ENCODE data around the gene SMIM44.
"Not testable (repeated sequence)": the region's sequence is repeated elsewhere in the genome, so short reads cannot be mapped to it uniquely, and the experiment has no call there.

Gene SMIM44

DNA sequence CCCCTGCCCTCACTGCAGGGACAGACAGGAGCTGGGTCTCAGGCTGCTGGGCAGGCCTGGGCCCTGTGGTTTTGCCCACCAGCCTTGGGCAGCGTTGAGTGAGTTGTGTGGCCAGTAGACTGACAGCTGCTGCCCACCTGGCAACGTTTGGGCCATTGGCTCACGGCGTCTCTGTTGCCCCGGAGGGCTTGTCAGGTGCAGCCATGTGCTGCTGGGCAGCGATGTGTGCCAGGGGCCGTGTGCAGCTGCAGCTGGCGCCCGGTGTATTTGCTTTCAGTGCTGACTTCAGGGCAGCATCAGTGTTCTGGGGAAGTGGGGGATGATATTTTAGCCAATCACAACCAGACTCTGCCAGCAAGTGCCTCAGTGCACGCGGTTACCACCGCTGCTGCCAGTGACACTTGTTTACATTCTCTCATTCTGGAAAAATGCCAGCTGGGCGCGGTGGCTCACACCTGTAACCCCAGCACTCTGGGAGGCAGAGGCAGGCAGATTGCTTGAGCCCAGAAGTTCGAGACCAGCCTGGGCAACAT lies 33.5 kb upstream of the SMIM44 start:
- peaks cover 15% of the 10 kb centered on the region for H3K4me1 ChIP-seq (ENCODE audit: control insufficient read depth, insufficient read depth, low read length)
- no peaks in the 10 kb centered on the region for H3K9me3 ChIP-seq (ENCODE audit: control insufficient read depth, insufficient read depth, low read length)
- no peaks in the 10 kb centered on the region for H3K27me3 ChIP-seq (ENCODE audit: control insufficient read depth, insufficient read depth, low read length)
- peaks cover 10% of the 10 kb centered on the region; the same call in 1 of the 2 replicates for H3K36me3 ChIP-seq (ENCODE audit: control insufficient read depth, insufficient read depth, low read length)
- H3K9ac ChIP-seq (ENCODE audit: low read depth, low read length): no peak overlapping the region
- no peak overlapping the region for H3K4me3 ChIP-seq (ENCODE audit: low read depth, low read length)
- no peak overlapping the region for H3K27ac ChIP-seq (ENCODE audit: low read depth, low read length)

DNA sequence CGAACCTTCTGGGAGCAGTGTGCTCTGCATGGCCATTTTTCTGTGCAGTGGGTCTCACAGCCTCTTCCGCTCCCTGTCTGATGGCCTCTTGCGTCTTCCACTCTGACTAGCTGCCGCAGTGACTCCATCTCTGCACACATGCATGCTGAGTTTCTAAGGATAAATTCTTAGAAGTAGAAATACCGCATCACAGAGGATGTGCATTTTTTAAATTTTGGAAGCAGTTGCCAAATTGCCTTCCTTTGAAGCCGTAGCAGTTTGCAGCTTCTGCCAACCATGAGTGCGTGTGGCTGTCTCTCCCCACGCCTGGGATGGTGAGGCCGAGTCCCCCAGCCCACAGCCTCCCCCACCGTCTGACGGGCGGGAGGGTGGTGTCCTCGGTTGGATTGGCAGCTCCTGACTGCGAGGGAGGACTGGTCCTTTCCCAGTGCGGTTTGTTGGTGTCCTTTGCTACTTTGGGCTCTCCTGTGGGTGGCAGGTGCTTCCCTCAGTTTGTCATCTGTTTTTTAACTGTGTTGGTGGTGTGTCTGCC lies 32.7 kb upstream of the SMIM44 start:
- Histone ChIP-seq H3K4me1 (ENCODE audit: control insufficient read depth, insufficient read depth, low read length) (peaks cover 15% of the 10 kb centered on the region), H3K9me3 (ENCODE audit: control insufficient read depth, insufficient read depth, low read length) (no peaks in the 10 kb centered on the region), H3K9ac (ENCODE audit: low read depth, low read length) (no peak overlapping the region), H3K4me3 (ENCODE audit: low read depth, low read length) (no peak overlapping the region), H3K27me3 (ENCODE audit: control insufficient read depth, insufficient read depth, low read length) (no peaks in the 10 kb centered on the region), H3K36me3 (ENCODE audit: control insufficient read depth, insufficient read depth, low read length) (0 out of 2 replicates have a peak, but pooled peaks cover 7% of the 10 kb centered on the region), H3K27ac (ENCODE audit: low read depth, low read length) (no peak overlapping the region)

DNA sequence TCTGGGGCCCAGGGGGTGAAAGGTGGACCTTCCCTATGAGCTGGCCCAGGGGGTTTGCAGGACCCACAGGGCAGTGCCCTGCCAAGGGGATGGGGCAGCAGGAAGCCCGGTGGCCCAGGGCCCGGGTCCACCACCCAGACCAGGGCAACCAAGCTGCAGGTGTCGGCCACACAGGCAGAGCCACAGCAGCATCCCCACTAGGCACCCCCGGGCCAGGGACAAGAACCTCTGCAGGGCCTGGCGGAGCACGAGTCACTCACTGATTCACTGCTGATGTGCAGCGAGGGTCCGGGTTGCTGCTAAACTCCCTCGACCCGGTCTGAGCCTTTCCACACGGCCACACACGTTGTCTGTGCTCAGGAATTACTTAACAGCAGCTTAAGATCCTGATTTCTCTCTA lies 31.7 kb upstream of the SMIM44 start:
- H3K9me3 ChIP-seq (ENCODE audit: control insufficient read depth, insufficient read depth, low read length): no peaks in the 10 kb centered on the region
- no peak overlapping the region for H3K4me3 ChIP-seq (ENCODE audit: low read depth, low read length)
- no peak overlapping the region for H3K9ac ChIP-seq (ENCODE audit: low read depth, low read length)
- 0 out of 2 replicates have a peak, but pooled peaks cover 7% of the 10 kb centered on the region for H3K36me3 ChIP-seq (ENCODE audit: control insufficient read depth, insufficient read depth, low read length)
- H3K4me1 ChIP-seq (ENCODE audit: control insufficient read depth, insufficient read depth, low read length): peaks cover 15% of the 10 kb centered on the region
- H3K27me3 ChIP-seq (ENCODE audit: control insufficient read depth, insufficient read depth, low read length): no peaks in the 10 kb centered on the region
- no peak overlapping the region for H3K27ac ChIP-seq (ENCODE audit: low read depth, low read length)

GRCh38 chr19:3513229-3514140 lies 30.2 kb upstream of the SMIM44 start:
- Histone ChIP-seq H3K27ac (ENCODE audit: low read depth, low read length) (no peak overlapping the region), H3K27me3 (ENCODE audit: control insufficient read depth, insufficient read depth, low read length) (no peaks in the 10 kb centered on the region), H3K9me3 (ENCODE audit: control insufficient read depth, insufficient read depth, low read length) (no peaks in the 10 kb centered on the region), H3K4me1 (ENCODE audit: control insufficient read depth, insufficient read depth, low read length) (peaks cover 3% of the 10 kb centered on the region), H3K9ac (ENCODE audit: low read depth, low read length) (no peak overlapping the region), H3K36me3 (ENCODE audit: control insufficient read depth, insufficient read depth, low read length) (peaks cover 12% of the 10 kb centered on the region), H3K4me3 (ENCODE audit: low read depth, low read length) (no peak overlapping the region)

DNA sequence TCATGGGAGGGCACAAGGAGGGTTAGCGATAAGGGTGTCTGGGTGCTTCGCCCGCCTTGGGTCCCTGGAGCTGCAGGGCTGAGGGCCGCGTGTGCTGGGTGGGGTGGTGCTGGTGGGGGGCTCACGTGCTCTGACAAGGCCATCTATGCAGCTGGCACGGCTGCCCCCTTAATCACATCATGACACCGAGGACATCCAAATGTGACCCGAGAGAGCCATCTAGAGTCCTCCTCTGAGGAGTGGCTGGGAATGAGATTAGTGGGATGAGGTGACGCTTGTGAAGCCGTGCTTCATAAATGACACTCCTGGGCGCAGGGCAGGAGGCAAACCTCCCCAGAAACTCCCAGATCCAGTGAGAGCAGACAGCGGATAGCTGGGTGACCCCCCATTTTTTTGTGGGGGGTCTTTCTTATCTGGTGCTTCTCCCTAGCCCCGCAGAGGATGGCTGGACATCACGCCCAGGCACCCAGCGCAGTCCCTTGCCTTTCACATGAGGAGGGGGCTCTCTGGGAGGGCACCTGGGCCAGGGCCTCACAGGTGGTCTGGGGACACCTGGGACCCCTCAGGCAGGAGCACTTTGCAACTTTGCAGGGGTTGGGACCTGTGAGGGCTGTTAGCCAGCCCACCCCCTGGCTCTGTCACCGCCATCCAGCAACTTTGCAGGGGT lies 29.5 kb upstream of the SMIM44 start:
- Histone ChIP-seq H3K4me1 (ENCODE audit: control insufficient read depth, insufficient read depth, low read length) (peaks cover under 1% of the 10 kb centered on the region; the same call in 1 of the 2 replicates), H3K27ac (ENCODE audit: low read depth, low read length) (no peak overlapping the region), H3K9me3 (ENCODE audit: control insufficient read depth, insufficient read depth, low read length) (no peaks in the 10 kb centered on the region), H3K36me3 (ENCODE audit: control insufficient read depth, insufficient read depth, low read length) (peaks cover 12% of the 10 kb centered on the region), H3K27me3 (ENCODE audit: control insufficient read depth, insufficient read depth, low read length) (no peaks in the 10 kb centered on the region), H3K4me3 (ENCODE audit: low read depth, low read length) (no peak overlapping the region), H3K9ac (ENCODE audit: low read depth, low read length) (no peak overlapping the region)

DNA sequence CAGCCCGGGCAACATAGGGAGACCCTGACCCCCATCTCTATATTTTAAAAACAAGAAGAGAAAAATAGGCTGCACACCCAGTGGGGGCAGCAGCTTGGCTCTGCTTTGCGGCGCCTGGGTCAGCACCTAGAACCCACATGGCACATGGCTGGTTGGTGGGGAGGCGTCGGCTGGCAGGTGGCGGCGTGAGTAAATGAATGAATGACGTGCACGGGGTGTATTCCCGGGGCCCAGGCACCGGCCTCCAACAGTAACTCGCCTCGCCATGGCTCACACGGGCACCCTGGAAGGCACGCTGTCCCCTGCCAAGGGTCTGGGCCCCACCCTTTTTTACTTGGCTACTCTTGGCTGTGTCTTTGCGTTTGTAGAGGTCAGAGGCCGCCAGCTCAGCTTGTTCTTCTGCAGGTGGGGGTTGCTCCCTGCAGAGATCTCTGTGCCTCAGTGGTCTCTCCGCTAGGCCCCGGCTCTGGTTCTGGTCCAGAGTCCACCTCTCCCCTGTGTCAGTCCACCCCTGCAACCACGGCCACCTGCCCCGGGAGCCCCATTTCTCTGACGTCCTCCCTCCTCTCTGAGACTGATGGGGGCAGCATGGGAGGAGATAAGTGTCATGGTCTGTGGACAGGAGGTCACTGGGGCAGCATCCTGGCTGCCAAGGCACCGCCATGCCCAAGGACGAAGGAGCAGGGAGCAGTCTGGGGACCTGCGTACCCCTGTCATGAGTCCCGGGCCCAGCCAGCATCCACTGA lies 28.4 kb upstream of the SMIM44 start:
- Histone ChIP-seq H3K27ac (ENCODE audit: low read depth, low read length) (no peak overlapping the region), H3K9ac (ENCODE audit: low read depth, low read length) (no peak overlapping the region), H3K27me3 (ENCODE audit: control insufficient read depth, insufficient read depth, low read length) (no peaks in the 10 kb centered on the region), H3K4me1 (ENCODE audit: control insufficient read depth, insufficient read depth, low read length) (peaks cover 2% of the 10 kb centered on the region; the same call in 1 of the 2 replicates), H3K4me3 (ENCODE audit: low read depth, low read length) (no peak overlapping the region), H3K36me3 (ENCODE audit: control insufficient read depth, insufficient read depth, low read length) (peaks cover 12% of the 10 kb centered on the region), H3K9me3 (ENCODE audit: control insufficient read depth, insufficient read depth, low read length) (no peaks in the 10 kb centered on the region)

GRCh38 chr19:3510727-3511126 lies 27.5 kb upstream of the SMIM44 start:
- Histone ChIP-seq H3K27ac (ENCODE audit: low read depth, low read length) (no peak overlapping the region), H3K4me1 (ENCODE audit: control insufficient read depth, insufficient read depth, low read length) (peaks cover 2% of the 10 kb centered on the region; the same call in 1 of the 2 replicates), H3K9me3 (ENCODE audit: control insufficient read depth, insufficient read depth, low read length) (no peaks in the 10 kb centered on the region), H3K9ac (ENCODE audit: low read depth, low read length) (no peak overlapping the region), H3K36me3 (ENCODE audit: control insufficient read depth, insufficient read depth, low read length) (peaks cover 12% of the 10 kb centered on the region), H3K4me3 (ENCODE audit: low read depth, low read length) (no peak overlapping the region), H3K27me3 (ENCODE audit: control insufficient read depth, insufficient read depth, low read length) (no peaks in the 10 kb centered on the region)

GRCh38 chr19:3509566-3509989 lies 26.3 kb upstream of the SMIM44 start:
- H3K9me3 ChIP-seq (ENCODE audit: control insufficient read depth, insufficient read depth, low read length): no peaks in the 10 kb centered on the region
- no peaks in the 10 kb centered on the region for H3K27me3 ChIP-seq (ENCODE audit: control insufficient read depth, insufficient read depth, low read length)
- peaks cover 12% of the 10 kb centered on the region for H3K36me3 ChIP-seq (ENCODE audit: control insufficient read depth, insufficient read depth, low read length)
- H3K4me1 ChIP-seq (ENCODE audit: control insufficient read depth, insufficient read depth, low read length): 0 out of 2 replicates have a peak, but pooled peaks cover 2% of the 10 kb centered on the region
- no peak overlapping the region for H3K27ac ChIP-seq (ENCODE audit: low read depth, low read length)
- no peak overlapping the region for H3K9ac ChIP-seq (ENCODE audit: low read depth, low read length)
- no peak overlapping the region for H3K4me3 ChIP-seq (ENCODE audit: low read depth, low read length)

GRCh38 chr19:3508771-3509535 lies 25.7 kb upstream of the SMIM44 start:
- Histone ChIP-seq H3K9ac (ENCODE audit: low read depth, low read length) (no peak overlapping the region), H3K9me3 (ENCODE audit: control insufficient read depth, insufficient read depth, low read length) (no peaks in the 10 kb centered on the region), H3K27me3 (ENCODE audit: control insufficient read depth, insufficient read depth, low read length) (no peaks in the 10 kb centered on the region), H3K36me3 (ENCODE audit: control insufficient read depth, insufficient read depth, low read length) (peaks cover 12% of the 10 kb centered on the region), H3K4me3 (ENCODE audit: low read depth, low read length) (no peak overlapping the region), H3K27ac (ENCODE audit: low read depth, low read length) (no peak overlapping the region), H3K4me1 (ENCODE audit: control insufficient read depth, insufficient read depth, low read length) (0 out of 2 replicates have a peak, but pooled peaks cover 2% of the 10 kb centered on the region)

DNA sequence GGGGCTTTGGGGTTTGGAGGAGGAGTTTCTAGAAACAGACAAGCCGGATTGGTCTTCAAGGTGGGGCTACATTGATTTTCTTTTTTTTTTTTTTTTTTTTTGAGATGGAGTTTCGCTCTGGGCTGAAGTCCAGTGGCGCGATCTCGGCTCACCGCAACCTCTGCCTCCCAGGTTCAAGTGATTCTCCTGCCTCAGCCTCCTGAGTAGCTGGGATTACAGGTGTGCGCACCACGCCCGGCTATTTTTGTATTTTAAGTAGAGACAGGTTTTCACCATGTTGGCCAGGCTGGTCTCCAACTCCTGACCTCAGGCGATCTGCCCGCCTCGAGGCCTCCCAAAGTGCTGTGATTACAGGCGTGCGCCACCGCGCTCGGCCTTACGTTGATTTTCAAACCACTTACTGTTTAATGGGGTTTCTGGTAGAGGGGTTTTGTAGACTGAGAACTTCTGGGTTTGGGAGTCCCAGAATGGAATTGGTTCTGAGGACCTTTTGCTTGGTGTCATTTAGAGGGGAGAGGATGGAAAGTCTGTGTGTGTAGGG lies 24.9 kb upstream of the SMIM44 start:
- not testable (repeated sequence) for H3K27me3 ChIP-seq (ENCODE audit: control insufficient read depth, insufficient read depth, low read length); H3K9me3 ChIP-seq (ENCODE audit: control insufficient read depth, insufficient read depth, low read length); H3K9ac ChIP-seq (ENCODE audit: low read depth, low read length); H3K4me1 ChIP-seq (ENCODE audit: control insufficient read depth, insufficient read depth, low read length); H3K27ac ChIP-seq (ENCODE audit: low read depth, low read length); H3K4me3 ChIP-seq (ENCODE audit: low read depth, low read length)
- H3K36me3 ChIP-seq (ENCODE audit: control insufficient read depth, insufficient read depth, low read length): peaks cover 12% of the 10 kb centered on the region
